ENCODE results near the gene LYG1. TPM values are rescaled to one million over a fixed set of nuclear protein-coding genes. Genes with fewer than 3 reads are reported as not detected.

The LYG1 gene
- total and polyA plus RNA-seq, 2 of the 13 experiments (the other 11 are each of a cell fraction or from before 2014, with no cell fraction given): 1.00 to 2.9 TPM

- TF ChIP-seq ZNF138 (CRISPR knock-in tag; IDR thresholded peaks at IDR 0.05; ENCODE audit: low read depth): no peak
- TF ChIP-seq ZNF639 (CRISPR knock-in tag; conservative IDR thresholded peaks at IDR 0.05): peak; percentile 73; the same call in 1 of the 2 replicates
- no peak for TF ChIP-seq ZBTB4 (CRISPR knock-in tag; IDR thresholded peaks at IDR 0.05; ENCODE audit: borderline replicate concordance)
- peak; percentile 99 for TF ChIP-seq NCOA2 (CRISPR knock-in tag; IDR thresholded peaks at IDR 0.05)
- peak; percentile 51; the same call in 1 of the 2 replicates for TF ChIP-seq ZNF749 (CRISPR knock-in tag; IDR thresholded peaks at IDR 0.05; ENCODE audit: borderline replicate concordance)
- peak; percentile 47; the same call in 1 of the 2 replicates for TF ChIP-seq ATF7 (IDR thresholded peaks at IDR 0.05)
- TF ChIP-seq ATF7 (CRISPR knock-in tag; IDR thresholded peaks at IDR 0.05): peak; percentile 85; the same call in 1 of the 2 replicates
- TF ChIP-seq TFAP4 (IDR thresholded peaks at IDR 0.05; ENCODE audit: borderline replicate concordance, low read depth): peak; percentile 92
- TF ChIP-seq ARNT2 (CRISPR knock-in tag; IDR thresholded peaks at IDR 0.05; ENCODE audit: low read depth): peak; percentile 84
- TF ChIP-seq ELF3 (CRISPR knock-in tag; IDR thresholded peaks at IDR 0.05): peak; percentile 91
- no peak for TF ChIP-seq PHF20 (CRISPR knock-in tag; IDR thresholded peaks at IDR 0.05)
- 0 out of 2 replicates have a peak, but pooled peaks have one; percentile 60 for TF ChIP-seq HNF1B (CRISPR knock-in tag; IDR thresholded peaks at IDR 0.05)
- TF ChIP-seq MXD1 (CRISPR knock-in tag; IDR thresholded peaks at IDR 0.05): no peak
- TF ChIP-seq DDIT3 (CRISPR knock-in tag; IDR thresholded peaks at IDR 0.05): no peak
- no peak for TF ChIP-seq CHD2 (IDR thresholded peaks at IDR 0.05; ENCODE audit: low read depth, low read length)
- no peak for TF ChIP-seq CHCHD3 (CRISPR knock-in tag; IDR thresholded peaks at IDR 0.05)
- no peak for TF ChIP-seq ZKSCAN5 (CRISPR knock-in tag; IDR thresholded peaks at IDR 0.05)
- TF ChIP-seq ZBTB1 (CRISPR knock-in tag; IDR thresholded peaks at IDR 0.05; ENCODE audit: borderline replicate concordance): no peak
- TF ChIP-seq HDAC2 (CRISPR knock-in tag; IDR thresholded peaks at IDR 0.05): peak; percentile 99
- TF ChIP-seq SKIL (CRISPR knock-in tag; IDR thresholded peaks at IDR 0.05; ENCODE audit: borderline replicate concordance): peak; percentile 87; the same call in 1 of the 2 replicates
Measured at GRCh38 chr2:99278793-99279291, 22.2 kb downstream of the LYG1 start (continued).
